IMR-90 (cell line): ENCODE measurements around the gene PERM1. TPM values are rescaled to one million over a fixed set of nuclear protein-coding genes. Genes with fewer than 3 reads are reported as not detected.

ENCODE experiments used
- ATAC-seq: fragments of 200-7000 bp; cut with Tn5 transposase; 2 replicates; pipeline ENCODE4 v1.9.1; 2020; ENCODE audit warnings: low read depth, mild to moderate bottlenecking, moderate library complexity
- BruUV-seq: library from RNA; stranded (reverse); fragments of 400-500 nt; replicated peaks from 2 replicates; lab custom pipeline; 2021; lab: Mats Ljungman, UMichigan
- CTCF ChIA-PET: fragments of 300-600 bp; formaldehyde crosslinking; extraction: SDS; loops from one replicate; lab custom pipeline; 2021; ENCODE audit warnings: antibody characterized with exemption; lab: Yijun Ruan, JAX
- POLR2A ChIA-PET: fragments of 300-600 bp; sonication (Branson Sonifier 250); formaldehyde crosslinking; loops from one replicate; lab custom pipeline; 2022; ENCODE audit warnings: antibody characterized with exemption; ENCODE audit not compliant: unreplicated experiment; lab: Charles Lee
- DNase-seq: peaks from one replicate; pipeline ENCODE4 v3.0.0; 2013
- H2AFZ ChIP-seq: replicated peaks from 2 replicates; pipeline ENCODE3; 2013; ENCODE audit warnings: low read length, mild to moderate bottlenecking; ENCODE audit not compliant: poor library complexity
- H2AK5ac ChIP-seq: 2 replicates; pipeline ENCODE4 v1.6.1; 2013; ENCODE audit warnings: low read depth, low read length, inconsistent platforms
- H2AK9ac ChIP-seq: replicated peaks from 2 replicates; pipeline ENCODE3; 2013; ENCODE audit warnings: mild to moderate bottlenecking, low read depth, low read length, moderate library complexity; ENCODE audit not compliant: poor library complexity
- H2BK120ac ChIP-seq: 2 replicates; pipeline ENCODE4 v1.6.1; 2013; ENCODE audit warnings: low read depth, low read length, inconsistent platforms
- H2BK15ac ChIP-seq: 3 replicates; pipeline ENCODE4 v1.6.1; 2013; ENCODE audit warnings: low read depth, low read length, inconsistent platforms
- H2BK20ac ChIP-seq: 2 replicates; pipeline ENCODE4 v1.6.1; 2013; ENCODE audit warnings: low read depth, mild to moderate bottlenecking, inconsistent platforms, low read length, moderate library complexity
- H2BK5ac ChIP-seq: 2 replicates; pipeline ENCODE4 v1.6.1; 2013; ENCODE audit warnings: mild to moderate bottlenecking, low read depth, low read length, inconsistent platforms; ENCODE audit not compliant: poor library complexity, severe bottlenecking
- H3K14ac ChIP-seq: replicated peaks from 2 replicates; pipeline ENCODE4 v1.6.1; 2013; ENCODE audit warnings: low read depth, low read length, inconsistent platforms
- H3K18ac ChIP-seq: 2 replicates; pipeline ENCODE4 v1.6.1; 2013; ENCODE audit warnings: low read depth, low read length, control low read depth
- H3K23ac ChIP-seq: 2 replicates; pipeline ENCODE4 v1.6.1; 2013; ENCODE audit warnings: low read depth, low read length, inconsistent platforms
- H3K27ac ChIP-seq: 2 replicates; pipeline ENCODE4 v1.5.1; 2013; ENCODE audit warnings: mild to moderate bottlenecking, control low read depth, low read length; ENCODE audit not compliant: insufficient read depth
- H3K27me3 ChIP-seq: 2 replicates; pipeline ENCODE4 v1.6.1; 2013; ENCODE audit warnings: low read length; ENCODE audit not compliant: control insufficient read depth, insufficient read depth
- H3K36me3 ChIP-seq: 2 replicates; pipeline ENCODE4 v1.6.1; 2013; ENCODE audit warnings: low read length, mixed read lengths; ENCODE audit not compliant: control insufficient read depth, insufficient read depth
- H3K4ac ChIP-seq: 2 replicates; pipeline ENCODE4 v1.6.1; 2013; ENCODE audit warnings: low read depth, low read length, inconsistent platforms
- H3K4me1 ChIP-seq: 2 replicates; pipeline ENCODE4 v1.6.1; 2013; ENCODE audit warnings: low read length, mixed read lengths; ENCODE audit not compliant: control insufficient read depth, insufficient read depth
- H3K4me2 ChIP-seq: 2 replicates; pipeline ENCODE4 v1.6.1; 2013; ENCODE audit warnings: low read depth, mild to moderate bottlenecking, control low read depth, low read length, moderate library complexity
- H3K4me3 ChIP-seq: 2 replicates; pipeline ENCODE4 v1.5.1; 2013; ENCODE audit warnings: low read depth, mild to moderate bottlenecking, control low read depth, low read length, moderate library complexity; ENCODE audit not compliant: insufficient read depth
- H3K56ac ChIP-seq: 2 replicates; pipeline ENCODE4 v1.6.1; 2013; ENCODE audit warnings: low read length, inconsistent platforms; ENCODE audit not compliant: insufficient read depth; ENCODE audit errors: extremely low read depth
- H3K79me1 ChIP-seq, 2 experiments: 2 replicates each; pipeline ENCODE4 v1.6.1; 2013; ENCODE audit warnings: low read length in 2 of 2, inconsistent platforms in 1 of 2, low read depth in 1 of 2
- H3K9ac ChIP-seq: 2 replicates; pipeline ENCODE4 v1.6.1; 2013; ENCODE audit warnings: low read depth, low read length, control low read depth
- H3K9me1 ChIP-seq: 2 replicates; pipeline ENCODE4 v1.6.1; 2013; ENCODE audit warnings: low read length, inconsistent platforms; ENCODE audit not compliant: insufficient read depth
- H3K9me3 ChIP-seq: 2 replicates; pipeline ENCODE4 v1.6.1; 2013; ENCODE audit warnings: low read length; ENCODE audit not compliant: control insufficient read depth, insufficient read depth
- H4K20me1 ChIP-seq: 2 replicates; pipeline ENCODE4 v1.6.1; 2013; ENCODE audit warnings: low read length, inconsistent platforms; ENCODE audit not compliant: insufficient read depth
- H4K5ac ChIP-seq: 2 replicates; pipeline ENCODE4 v1.6.1; 2013; ENCODE audit warnings: mild to moderate bottlenecking, low read depth, low read length, control low read depth
- H4K8ac ChIP-seq, 2 experiments: 2 replicates each; pipeline ENCODE4 v1.6.1; 2013; ENCODE audit warnings: low read depth in 2 of 2, low read length in 2 of 2, control low read depth in 1 of 2, inconsistent platforms in 1 of 2
- H4K91ac ChIP-seq: 2 replicates; pipeline ENCODE4 v1.6.1; 2013; ENCODE audit warnings: low read depth, low read length, inconsistent platforms; ENCODE audit not compliant: insufficient read depth
- BHLHE40 ChIP-seq: fragments of 150-350 bp; IDR thresholded peaks from 2 replicates; pipeline ENCODE4 v1.6.1; 2016; ENCODE audit warnings: mild to moderate bottlenecking, low read depth, low read length
- CTCF ChIP-seq: conservative IDR thresholded peaks from 2 replicates; pipeline ENCODE4 v1.5.1; 2012; ENCODE audit warnings: mild to moderate bottlenecking, low read depth, low read length, improper control_type of control experiment
- ELK1 ChIP-seq: fragments of 150-350 bp; IDR thresholded peaks from 2 replicates; pipeline ENCODE4 v1.6.1; 2016; ENCODE audit warnings: low read depth, mild to moderate bottlenecking, low read length, moderate library complexity, borderline replicate concordance
- POLR2A ChIP-seq: IDR thresholded peaks from 2 replicates; pipeline ENCODE4 v1.6.1; 2012; ENCODE audit warnings: mild to moderate bottlenecking, low read depth, low read length
- WGBS, 2 experiments: methylation state at CpG; one replicate each; pipeline versions ENCODE4 v1.1.5 to v1.1.7; 2013; ENCODE audit warnings: missing lambda C conversion rate in 2 of 2; ENCODE audit not compliant: insufficient read length in 1 of 2; ENCODE audit errors: extremely low coverage in 2 of 2; 5-methylcytosine and 5-hydroxymethylcytosine counted together
- dilution Hi-C: fragments of 300-500 bp; cut with HindIII; formaldehyde crosslinking; loops from one replicate; pipeline ENCODE4 v1.14.3; 2018; ENCODE audit warnings: low sequenced_read_pairs; ENCODE audit not compliant: unreplicated experiment
- in situ Hi-C: fragments of 300-500 bp; cut with MboI; formaldehyde crosslinking; loops from 3 replicates; pipeline ENCODE4 v1.14.3; 2019; ENCODE audit warnings: low sequenced_read_pairs, inconsistent platforms, mixed read lengths
- intact Hi-C: fragments of 100-400 bp; cut with micrococcal nuclease; formaldehyde crosslinking; loops from 2 replicates; pipeline ENCODE4 v1.10.0; 2022
- polyA plus RNA-seq, 3 experiments: library from polyadenylated mRNA; depleted of rRNA; stranded (reverse); fragments of >200 nt; gene quantifications; 2 replicates each; pipeline ENCODE4 v1.2.3, GENCODE V29; 2012; ENCODE audit warnings: low replicate concordance in 1 of 3
- total RNA-seq: library from RNA; depleted of rRNA; stranded (reverse); fragments of >200 nt; gene quantifications from 2 replicates; pipeline ENCODE4 v1.2.3, GENCODE V29; 2012

Gene PERM1
- total and polyA plus RNA-seq, 2 of the 4 experiments (the other 2 are of a cell fraction), result not detected

GRCh38 chr1:953524-954320 is 28.2 kb downstream of the PERM1 start:
- H2AK9ac ChIP-seq, result peak overlapping the region; percentile 42
- no peak overlapping the region for H3K4me2 ChIP-seq
- no peak overlapping the region for H2BK20ac ChIP-seq
- H3K79me1 ChIP-seq, result peaks cover 14 to 52% of the 10 kb centered on the region in 2 experiments
- no peak overlapping the region for H3K14ac ChIP-seq
- H4K20me1 ChIP-seq, result peaks cover 29% of the 10 kb centered on the region
- ChIA-PET POLR2A (no interaction called here), CTCF (no interaction called here)
- no peak overlapping the region for H3K9ac ChIP-seq
- intact Hi-C loops (no loop called here), dilution Hi-C loops (no loop called here), in situ Hi-C loops (no loop called here)
- no peak overlapping the region for H4K91ac ChIP-seq
- no peaks in the 10 kb centered on the region for H3K27me3 ChIP-seq
- H3K56ac ChIP-seq, result no peak overlapping the region
- peaks cover 11% of the 10 kb centered on the region for H3K9me1 ChIP-seq
- no peak overlapping the region for H3K23ac ChIP-seq
- no peaks in the 10 kb centered on the region for H3K9me3 ChIP-seq
- H3K18ac ChIP-seq, result no peak overlapping the region
- H2BK15ac ChIP-seq, result no peak overlapping the region
- H3K36me3 ChIP-seq, result peaks cover 74% of the 10 kb centered on the region
- H4K5ac ChIP-seq, result no peak overlapping the region
- WGBS, 2 experiments, result 98% methylated on average over 12 of the region's 32 CpGs; no CpG with 5 or more reads in 1 of the 2 experiments
- H3K4me1 ChIP-seq, result peaks cover 2% of the 10 kb centered on the region; the same call in 1 of the 2 replicates
- TF ChIP-seq CTCF (no peak), ELK1 (no peak), BHLHE40 (no peak), POLR2A (no peak)
- no peak overlapping the region for H2BK120ac ChIP-seq
- no peak overlapping the region for H3K4me3 ChIP-seq
- DNase-seq (no peak), ATAC-seq (no peak)
- BruUV-seq, result no TSS peak
- no peak overlapping the region for H4K8ac ChIP-seq
- H2BK5ac ChIP-seq, result no peak overlapping the region
- no peak overlapping the region for H3K4ac ChIP-seq
- no peak overlapping the region for H3K27ac ChIP-seq
- H2AK5ac ChIP-seq, result no peak overlapping the region
- no peak overlapping the region for H2AFZ ChIP-seq
